ENCODE data around the gene MYPOP.

The MYPOP gene, protein sequence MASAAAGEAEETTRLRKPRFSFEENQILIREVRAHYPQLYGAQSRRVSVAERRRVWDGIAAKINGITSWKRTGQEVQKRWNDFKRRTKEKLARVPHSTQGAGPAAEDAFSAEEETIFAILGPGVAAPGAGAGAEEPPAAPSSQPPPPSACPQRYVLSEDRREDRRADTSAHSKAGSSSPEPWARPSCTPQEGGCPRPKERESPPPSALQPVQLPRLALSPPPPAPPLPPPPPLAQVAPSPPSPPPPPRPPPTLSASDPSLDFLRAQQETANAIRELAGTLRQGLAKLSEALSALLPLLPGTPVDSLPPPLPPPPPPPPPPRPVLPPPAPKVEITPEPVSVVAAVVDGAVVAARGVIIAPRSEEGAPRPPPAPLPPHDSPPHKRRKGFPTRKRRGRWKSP

DNA sequence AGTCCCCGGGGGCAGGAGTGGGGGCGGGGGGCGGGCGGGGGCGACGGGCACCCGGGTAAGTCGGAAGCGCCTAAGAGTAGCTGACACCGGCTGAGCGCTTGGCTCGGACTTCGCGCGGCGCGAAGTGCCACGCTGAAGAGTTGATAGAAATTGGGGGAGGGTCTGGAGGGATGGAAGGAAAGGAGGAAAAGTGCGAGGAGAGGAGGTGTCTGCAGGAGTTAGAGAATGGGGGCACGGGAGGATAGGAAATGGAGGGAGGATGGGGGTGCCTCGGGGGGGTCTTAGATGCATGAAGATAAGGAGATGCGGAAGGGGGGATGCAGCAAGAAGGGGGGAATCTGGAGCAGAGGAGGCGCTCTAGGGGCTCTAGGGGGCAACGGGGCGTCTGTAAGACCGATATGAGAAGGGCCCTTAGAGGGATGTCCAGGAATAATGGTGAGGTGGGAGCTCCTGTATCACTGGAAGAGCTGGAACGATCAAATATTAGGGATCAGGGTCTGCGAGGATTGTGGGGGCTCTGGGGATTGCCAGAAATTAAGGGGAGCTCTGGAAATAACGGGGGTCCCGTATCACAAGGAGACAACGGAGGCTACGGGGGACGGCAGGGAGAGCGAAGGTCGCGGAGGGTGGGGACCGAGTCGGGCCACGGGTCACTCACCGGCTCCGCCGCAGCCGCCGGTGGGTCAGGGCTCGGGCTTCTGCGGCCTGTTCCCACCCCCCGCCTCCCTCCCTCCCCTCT, at the start of gene MYPOP:
TSS of gene MYPOP (minus strand) at position 702 of the 739 bp plus-strand sequence. CDS start 840 bp downstream, outside the sequence.
- Histone ChIP-seq H3K9me3 (ENCODE audit: control insufficient read depth in 1 of 2, low read length in 2 of 2) (no peaks in the 10 kb centered on the region), H3K27me3 (ENCODE audit: control insufficient read depth in 1 of 2, insufficient read depth in 2 of 2, low read length in 2 of 2) (no peaks in the 10 kb centered on the region), H3K27ac (ENCODE audit: low read depth, low read length) (no peak within 1 kb of the TSS), H3K4me3 (ENCODE audit: low read depth in 1 of 2, low read length in 2 of 2) (peak within 1 kb of the TSS; percentile 92 to 95), H3K4me1 (ENCODE audit: control insufficient read depth in 1 of 2, insufficient read depth in 2 of 2, low read length in 2 of 2) (peaks cover 12 to 19% of the 10 kb centered on the region in 2 donors), H3K36me3 (ENCODE audit: control insufficient read depth in 1 of 2, insufficient read depth in 2 of 2, low read length in 2 of 2) (peaks cover 6 to 15% of the 10 kb centered on the region in 2 donors), H3K9ac (ENCODE audit: low read depth in 1 of 2, low read length in 2 of 2) (peak within 1 kb of the TSS; percentile 71 to 91)

DNA sequence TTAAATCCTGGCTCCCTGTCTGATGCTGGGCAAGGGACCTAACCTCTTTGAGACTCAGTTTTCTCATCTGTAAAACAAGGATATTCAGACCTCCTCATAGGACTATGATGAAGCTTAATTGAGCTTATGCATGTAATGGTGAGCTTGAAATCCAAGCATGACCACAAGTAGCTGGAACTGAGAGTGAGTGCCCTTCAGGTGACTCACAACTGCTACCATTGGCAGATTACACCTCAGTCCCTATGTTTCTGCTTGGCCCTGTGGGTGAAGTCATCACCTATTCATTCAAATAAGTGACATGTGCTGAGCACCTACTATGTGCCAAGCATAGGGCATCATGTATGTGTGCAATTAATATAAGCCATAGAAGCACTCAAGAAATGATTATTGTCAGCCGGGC, 45.5 kb upstream of the MYPOP start:
- H3K27me3 ChIP-seq (ENCODE audit: control insufficient read depth in 1 of 2, insufficient read depth in 2 of 2, low read length in 2 of 2), result no peaks in the 10 kb centered on the region
- H3K27ac ChIP-seq (ENCODE audit: low read depth, low read length), result no peak overlapping the region
- H3K36me3 ChIP-seq (ENCODE audit: control insufficient read depth in 1 of 2, insufficient read depth in 2 of 2, low read length in 2 of 2), result no peaks in the 10 kb centered on the region
- no peaks in the 10 kb centered on the region for H3K4me1 ChIP-seq (ENCODE audit: control insufficient read depth in 1 of 2, insufficient read depth in 2 of 2, low read length in 2 of 2)
- H3K9me3 ChIP-seq (ENCODE audit: control insufficient read depth in 1 of 2, low read length in 2 of 2), result no peaks in the 10 kb centered on the region
- H3K9ac ChIP-seq (ENCODE audit: low read depth in 1 of 2, low read length in 2 of 2), result no peak overlapping the region
- H3K4me3 ChIP-seq (ENCODE audit: low read depth in 1 of 2, low read length in 2 of 2), result no peak overlapping the region

DNA sequence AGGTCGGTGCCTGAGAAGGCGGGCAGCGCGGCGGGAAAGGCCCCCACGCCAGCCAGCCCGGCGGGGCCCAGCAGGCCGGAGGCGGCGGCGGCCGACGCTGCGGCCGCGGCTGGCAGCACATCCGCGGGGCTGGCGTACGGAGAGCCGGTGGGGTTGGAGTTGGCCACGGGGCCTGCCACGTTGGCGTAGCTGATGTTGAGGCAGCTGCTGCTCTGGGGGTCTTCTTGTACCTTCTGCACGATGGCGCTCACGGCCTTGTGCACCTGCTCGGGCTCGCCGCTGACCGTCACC, 38.0 kb upstream of the MYPOP start:
- H3K36me3 ChIP-seq (ENCODE audit: control insufficient read depth in 1 of 2, insufficient read depth in 2 of 2, low read length in 2 of 2), result no peaks in the 10 kb centered on the region
- no peak overlapping the region for H3K9ac ChIP-seq (ENCODE audit: low read depth in 1 of 2, low read length in 2 of 2)
- no peaks in the 10 kb centered on the region for H3K4me1 ChIP-seq (ENCODE audit: control insufficient read depth in 1 of 2, insufficient read depth in 2 of 2, low read length in 2 of 2)
- no peak overlapping the region for H3K27ac ChIP-seq (ENCODE audit: low read depth, low read length)
- no peak overlapping the region for H3K4me3 ChIP-seq (ENCODE audit: low read depth in 1 of 2, low read length in 2 of 2)
- peaks cover 14 to 26% of the 10 kb centered on the region in 2 donors for H3K27me3 ChIP-seq (ENCODE audit: control insufficient read depth in 1 of 2, insufficient read depth in 2 of 2, low read length in 2 of 2)
- no peaks in the 10 kb centered on the region for H3K9me3 ChIP-seq (ENCODE audit: control insufficient read depth in 1 of 2, low read length in 2 of 2)

DNA sequence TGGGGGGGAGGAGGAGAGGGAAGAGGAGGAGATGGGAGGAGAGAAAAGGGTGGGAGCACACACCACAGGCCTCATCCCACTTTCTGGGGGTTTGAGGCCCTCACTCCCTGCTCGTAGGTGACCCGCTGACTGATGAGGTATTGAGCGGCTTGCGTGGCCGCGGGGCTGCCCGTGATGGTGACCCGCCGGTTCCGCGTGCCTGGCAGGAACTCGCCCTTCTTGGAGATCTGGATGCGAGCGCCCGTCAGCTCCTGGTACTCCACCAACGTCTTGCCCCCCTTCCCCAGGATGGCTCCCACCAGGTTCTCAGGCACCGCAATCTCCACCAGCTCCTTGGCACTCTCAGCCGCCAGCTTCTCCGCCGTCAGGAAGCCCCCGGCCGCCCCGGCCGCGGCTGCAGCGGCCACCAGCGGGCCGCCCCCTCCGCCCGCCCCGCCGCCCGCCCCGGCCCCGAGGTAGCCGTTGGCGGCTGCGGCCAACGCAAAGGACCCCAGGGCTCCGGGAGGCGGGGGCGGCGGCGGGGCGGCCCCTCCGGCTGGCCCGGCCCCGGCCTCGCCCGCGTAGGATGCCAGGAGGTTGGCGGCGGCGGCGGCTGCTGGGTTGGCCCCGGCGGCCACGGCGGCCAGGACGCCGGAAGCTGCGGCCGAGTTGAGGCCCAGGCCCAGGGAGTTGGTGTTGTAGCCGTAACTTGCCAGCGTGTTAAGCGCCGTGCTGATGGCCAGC, 37.5 kb upstream of the MYPOP start:
- Histone ChIP-seq H3K9ac (ENCODE audit: low read depth in 1 of 2, low read length in 2 of 2) (no peak overlapping the region), H3K4me3 (ENCODE audit: low read depth in 1 of 2, low read length in 2 of 2) (no peak overlapping the region), H3K4me1 (ENCODE audit: control insufficient read depth in 1 of 2, insufficient read depth in 2 of 2, low read length in 2 of 2) (no peaks in the 10 kb centered on the region), H3K27ac (ENCODE audit: low read depth, low read length) (no peak overlapping the region), H3K9me3 (ENCODE audit: control insufficient read depth in 1 of 2, low read length in 2 of 2) (no peaks in the 10 kb centered on the region), H3K36me3 (ENCODE audit: control insufficient read depth in 1 of 2, insufficient read depth in 2 of 2, low read length in 2 of 2) (no peaks in the 10 kb centered on the region), H3K27me3 (ENCODE audit: control insufficient read depth in 1 of 2, insufficient read depth in 2 of 2, low read length in 2 of 2) (peaks cover 19 to 31% of the 10 kb centered on the region in 2 donors)

DNA sequence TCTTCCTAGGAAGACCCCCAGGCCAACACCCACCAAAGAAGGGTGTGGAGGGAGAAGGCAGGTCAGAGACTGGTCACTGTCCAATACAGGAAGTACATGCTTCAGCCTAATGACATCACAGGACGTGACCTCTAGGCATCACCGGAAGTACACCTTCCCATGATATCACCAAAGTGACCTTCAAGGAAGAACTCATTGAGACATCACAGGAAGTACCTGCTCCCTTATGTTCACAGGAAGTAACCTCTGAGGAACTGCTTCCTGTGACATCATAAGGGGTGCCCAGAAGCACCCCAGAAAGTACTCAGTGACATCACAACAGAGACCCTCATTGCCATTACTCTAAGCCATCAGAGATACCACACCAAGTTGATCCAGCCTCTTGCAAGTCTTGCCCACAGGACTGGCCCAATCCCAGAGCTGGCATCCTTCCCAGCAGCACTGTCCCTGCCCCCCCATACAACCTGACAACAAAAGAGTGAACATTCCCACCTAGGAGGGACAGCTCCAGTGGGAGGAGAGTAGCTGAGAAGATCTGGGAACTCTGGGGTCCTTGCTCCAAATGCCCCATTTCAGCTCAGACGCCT, 36.4 kb upstream of the MYPOP start:
- no peak overlapping the region for H3K9ac ChIP-seq (ENCODE audit: low read depth in 1 of 2, low read length in 2 of 2)
- H3K27ac ChIP-seq (ENCODE audit: low read depth, low read length), result no peak overlapping the region
- H3K4me3 ChIP-seq (ENCODE audit: low read depth in 1 of 2, low read length in 2 of 2), result no peak overlapping the region
- H3K36me3 ChIP-seq (ENCODE audit: control insufficient read depth in 1 of 2, insufficient read depth in 2 of 2, low read length in 2 of 2), result no peaks in the 10 kb centered on the region
- H3K27me3 ChIP-seq (ENCODE audit: control insufficient read depth in 1 of 2, insufficient read depth in 2 of 2, low read length in 2 of 2), result peaks cover 23 to 33% of the 10 kb centered on the region in 2 donors
- H3K4me1 ChIP-seq (ENCODE audit: control insufficient read depth in 1 of 2, insufficient read depth in 2 of 2, low read length in 2 of 2), result no peaks in the 10 kb centered on the region
- H3K9me3 ChIP-seq (ENCODE audit: control insufficient read depth in 1 of 2, low read length in 2 of 2), result no peaks in the 10 kb centered on the region

DNA sequence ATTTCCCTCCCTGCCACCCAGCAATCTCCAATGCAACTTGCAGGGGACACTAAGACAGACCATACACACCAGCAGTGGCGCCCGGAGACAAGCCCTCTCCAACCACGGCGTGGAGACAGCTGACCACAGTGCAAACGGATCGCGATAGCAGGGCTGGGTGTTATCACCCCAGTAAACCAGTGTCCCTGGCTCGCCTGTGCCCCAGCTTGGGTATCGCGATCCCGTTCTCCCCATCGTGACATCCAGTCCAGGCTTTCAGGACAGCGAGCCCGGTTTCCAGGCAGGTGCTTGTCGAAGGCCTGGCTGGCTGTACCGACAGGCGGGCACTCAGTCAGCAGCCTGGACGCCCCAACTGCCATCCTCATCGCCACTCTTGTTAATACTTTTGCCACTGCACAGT, 32.9 kb upstream of the MYPOP start:
- H3K27me3 ChIP-seq (ENCODE audit: control insufficient read depth in 1 of 2, insufficient read depth in 2 of 2, low read length in 2 of 2), result peaks cover 23 to 25% of the 10 kb centered on the region in 2 donors
- no peaks in the 10 kb centered on the region for H3K9me3 ChIP-seq (ENCODE audit: control insufficient read depth in 1 of 2, low read length in 2 of 2)
- no peak overlapping the region for H3K4me3 ChIP-seq (ENCODE audit: low read depth in 1 of 2, low read length in 2 of 2)
- no peak overlapping the region for H3K9ac ChIP-seq (ENCODE audit: low read depth in 1 of 2, low read length in 2 of 2)
- no peaks in the 10 kb centered on the region for H3K4me1 ChIP-seq (ENCODE audit: control insufficient read depth in 1 of 2, insufficient read depth in 2 of 2, low read length in 2 of 2)
- no peak overlapping the region for H3K27ac ChIP-seq (ENCODE audit: low read depth, low read length)
- no peaks in the 10 kb centered on the region for H3K36me3 ChIP-seq (ENCODE audit: control insufficient read depth in 1 of 2, insufficient read depth in 2 of 2, low read length in 2 of 2)

DNA sequence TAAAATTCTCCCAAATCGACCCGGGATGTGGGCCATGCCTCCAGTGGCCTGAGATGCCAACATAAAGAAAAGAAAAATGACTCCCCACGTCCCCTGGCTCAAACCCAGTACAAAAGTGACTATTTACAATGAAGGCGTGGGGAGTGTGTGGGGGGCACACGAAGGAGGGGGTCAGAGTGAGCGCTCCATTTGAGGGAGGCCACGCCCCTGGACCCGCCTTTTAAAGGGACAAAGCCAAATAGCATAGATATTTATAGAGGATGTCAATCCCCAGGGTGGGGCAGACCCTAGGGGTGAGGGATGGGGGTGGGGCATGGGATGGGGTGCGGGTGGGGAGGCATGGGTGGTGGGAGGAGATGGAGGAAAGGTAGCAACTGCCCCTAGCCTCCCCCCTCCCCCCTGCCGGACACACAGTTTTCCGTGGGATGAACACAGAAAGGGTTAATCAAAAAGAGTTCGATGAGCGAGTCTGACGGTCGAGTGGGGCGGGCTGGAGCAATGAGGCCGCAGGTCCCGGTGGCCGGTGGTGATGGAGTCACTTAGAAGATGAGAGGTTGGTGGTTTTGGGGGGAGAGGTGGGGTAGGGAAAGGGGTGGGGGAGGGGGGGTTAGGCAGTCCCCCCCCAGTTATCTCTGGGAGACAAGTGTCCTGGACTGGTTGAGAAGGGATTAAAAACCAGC, 32.3 kb upstream of the MYPOP start:
- no peak overlapping the region for H3K27ac ChIP-seq (ENCODE audit: low read depth, low read length)
- H3K9me3 ChIP-seq (ENCODE audit: control insufficient read depth in 1 of 2, low read length in 2 of 2), result no peaks in the 10 kb centered on the region
- no peak overlapping the region for H3K9ac ChIP-seq (ENCODE audit: low read depth in 1 of 2, low read length in 2 of 2)
- H3K4me1 ChIP-seq (ENCODE audit: control insufficient read depth in 1 of 2, insufficient read depth in 2 of 2, low read length in 2 of 2), result no peaks in the 10 kb centered on the region
- H3K36me3 ChIP-seq (ENCODE audit: control insufficient read depth in 1 of 2, insufficient read depth in 2 of 2, low read length in 2 of 2), result no peaks in the 10 kb centered on the region
- H3K4me3 ChIP-seq (ENCODE audit: low read depth in 1 of 2, low read length in 2 of 2), result no peak overlapping the region
- H3K27me3 ChIP-seq (ENCODE audit: control insufficient read depth in 1 of 2, insufficient read depth in 2 of 2, low read length in 2 of 2), result peaks cover 20 to 23% of the 10 kb centered on the region in 2 donors

DNA sequence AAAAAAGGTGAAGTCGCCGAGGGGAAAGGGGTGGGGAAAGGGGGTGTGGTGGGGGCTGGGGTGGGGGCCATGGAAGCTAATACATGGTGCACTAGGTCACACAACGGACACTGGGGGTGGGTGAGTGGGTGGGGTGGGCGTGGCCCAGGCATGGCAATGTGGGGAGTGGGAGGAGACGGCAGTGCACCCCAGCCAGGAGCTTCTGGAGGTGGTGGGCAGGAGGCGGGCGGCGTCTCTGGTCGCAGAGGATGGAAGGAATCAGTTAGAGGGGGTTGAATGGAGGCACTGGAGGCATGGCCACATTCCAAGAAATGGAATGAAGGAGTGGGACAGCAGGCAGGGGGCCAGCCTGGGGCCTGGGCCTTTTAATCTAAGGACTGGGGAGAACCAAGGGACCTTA, 31.3 kb upstream of the MYPOP start:
- peaks cover 14 to 18% of the 10 kb centered on the region in 2 donors for H3K27me3 ChIP-seq (ENCODE audit: control insufficient read depth in 1 of 2, insufficient read depth in 2 of 2, low read length in 2 of 2)
- no peaks in the 10 kb centered on the region for H3K4me1 ChIP-seq (ENCODE audit: control insufficient read depth in 1 of 2, insufficient read depth in 2 of 2, low read length in 2 of 2)
- H3K9me3 ChIP-seq (ENCODE audit: control insufficient read depth in 1 of 2, low read length in 2 of 2), result no peaks in the 10 kb centered on the region
- no peak overlapping the region for H3K4me3 ChIP-seq (ENCODE audit: low read depth in 1 of 2, low read length in 2 of 2)
- no peak overlapping the region for H3K9ac ChIP-seq (ENCODE audit: low read depth in 1 of 2, low read length in 2 of 2)
- H3K27ac ChIP-seq (ENCODE audit: low read depth, low read length), result no peak overlapping the region
- no peaks in the 10 kb centered on the region for H3K36me3 ChIP-seq (ENCODE audit: control insufficient read depth in 1 of 2, insufficient read depth in 2 of 2, low read length in 2 of 2)

DNA sequence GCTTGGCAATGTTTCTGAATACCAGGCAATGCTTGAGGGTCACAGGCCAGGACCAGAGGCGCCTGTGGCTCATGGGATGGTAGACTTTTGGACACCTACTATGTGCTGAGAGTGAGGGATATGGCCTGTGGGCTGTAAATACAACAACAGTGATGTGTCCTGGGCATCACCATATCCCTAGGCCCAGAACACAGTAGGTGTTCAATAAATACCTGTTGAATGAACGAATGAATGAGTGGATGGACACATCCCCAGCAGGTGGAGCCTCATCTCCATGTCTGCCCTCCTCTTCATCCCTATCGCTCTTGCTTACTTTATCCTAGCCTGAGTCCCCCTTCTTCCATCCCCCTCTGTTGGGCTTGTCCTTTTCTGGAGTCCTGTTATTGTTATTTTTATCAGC, 28.6 kb upstream of the MYPOP start:
- Histone ChIP-seq H3K9me3 (ENCODE audit: control insufficient read depth in 1 of 2, low read length in 2 of 2) (no peaks in the 10 kb centered on the region), H3K9ac (ENCODE audit: low read depth in 1 of 2, low read length in 2 of 2) (no peak overlapping the region), H3K27ac (ENCODE audit: low read depth, low read length) (no peak overlapping the region), H3K4me3 (ENCODE audit: low read depth in 1 of 2, low read length in 2 of 2) (no peak overlapping the region), H3K4me1 (ENCODE audit: control insufficient read depth in 1 of 2, insufficient read depth in 2 of 2, low read length in 2 of 2) (peaks cover 4 to 5% of the 10 kb centered on the region in 2 donors), H3K27me3 (ENCODE audit: control insufficient read depth in 1 of 2, insufficient read depth in 2 of 2, low read length in 2 of 2) (peaks cover 13 to 17% of the 10 kb centered on the region in 2 donors), H3K36me3 (ENCODE audit: control insufficient read depth in 1 of 2, insufficient read depth in 2 of 2, low read length in 2 of 2) (no peaks in the 10 kb centered on the region)
